Stimulated activated CD4-positive, alpha-beta T cell treated with anti-CD3 and anti-CD28 coated beads, TNF-alpha, amount 100 ng/mL, for 24 hours (primary cell): ENCODE results near the gene ARHGAP1.

Experiments used
- DNase-seq, 3 experiments: peaks; one replicate each; pipeline ENCODE4 v3.0.0-alpha.2; 2020; ENCODE audit warnings: low read depth in 3 of 3

The ARHGAP1 gene

DNA sequence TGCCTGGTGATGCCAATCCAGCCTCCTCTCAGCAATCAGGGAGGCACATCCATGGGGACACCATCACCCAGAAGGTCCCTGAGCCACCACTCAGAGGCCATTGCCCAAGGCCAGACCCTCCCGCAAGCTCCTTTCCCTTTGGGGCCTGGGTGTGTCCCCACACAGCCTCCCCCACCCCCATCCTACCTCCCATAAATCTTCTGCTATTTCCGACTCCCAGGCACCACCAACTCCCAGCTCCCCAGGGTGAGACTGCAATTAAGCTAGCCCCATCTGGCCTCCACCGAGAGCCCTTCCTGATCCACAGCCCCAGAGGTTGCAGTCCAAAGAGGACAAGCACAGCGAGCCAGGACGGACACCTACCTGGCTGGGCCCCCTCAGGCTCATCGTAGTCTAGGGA, 6.3 kb downstream of the ARHGAP1 start:
- DNase-seq, result no peak

DNA sequence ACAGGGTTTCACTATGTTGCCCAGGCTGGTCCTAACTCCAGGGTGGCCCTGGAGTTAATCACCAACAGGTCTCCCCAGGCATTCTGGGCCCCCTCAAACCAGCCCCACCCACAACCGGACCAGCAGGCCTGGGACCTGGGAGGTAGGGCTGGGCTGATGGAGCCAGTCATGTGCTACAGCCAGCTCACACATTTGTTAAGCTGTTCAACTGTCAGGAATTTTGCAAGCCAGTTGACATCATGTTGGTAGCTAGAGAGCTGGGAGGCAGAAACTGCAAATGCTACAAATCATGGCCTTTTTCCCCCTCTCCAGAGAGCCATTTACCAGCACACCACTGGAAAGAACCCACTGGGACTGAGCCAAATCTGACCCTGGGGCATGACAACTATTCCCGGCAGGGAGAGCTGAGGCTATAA, 6.8 kb downstream of the ARHGAP1 start:
- no peak for DNase-seq

DNA sequence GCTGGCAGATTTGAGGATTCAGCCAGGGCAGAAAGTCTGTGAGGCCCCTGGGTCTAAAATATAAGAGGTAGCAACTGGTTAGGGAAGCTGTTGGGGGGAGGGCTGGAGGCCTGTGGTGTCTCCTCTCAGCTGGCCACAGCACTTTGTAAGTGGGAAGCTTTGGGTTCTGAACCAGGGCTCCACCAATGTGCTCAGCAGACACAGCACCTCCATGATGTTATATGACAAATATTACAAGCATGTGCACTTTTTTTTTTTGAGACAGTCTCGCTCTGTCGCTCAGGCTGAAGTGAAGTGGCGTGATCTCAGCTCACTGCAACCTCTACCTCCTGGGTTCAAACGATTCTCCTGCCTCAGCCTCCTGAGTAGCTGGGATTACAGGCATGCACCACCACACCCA, 8.0 kb downstream of the ARHGAP1 start:
- DNase-seq, result no peak

DNA sequence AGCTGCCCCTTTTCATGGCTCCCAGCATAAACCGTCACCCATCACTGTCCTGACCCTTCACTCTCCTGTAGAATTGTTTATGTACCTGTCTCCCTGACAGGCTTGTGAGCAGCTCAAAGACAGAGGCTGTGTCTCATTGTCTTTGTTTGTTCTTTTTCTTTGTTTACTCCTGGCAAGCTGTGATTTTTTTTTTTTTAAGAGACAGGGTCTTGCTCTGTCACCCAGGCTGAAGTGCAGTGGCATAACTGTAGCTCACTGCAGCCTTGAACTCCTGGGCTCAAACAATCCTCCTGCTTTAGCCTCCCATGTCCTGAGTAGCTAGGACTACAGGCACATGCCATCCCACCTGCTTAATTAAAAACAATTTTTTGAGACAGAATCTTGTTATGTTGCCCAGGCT, 9.7 kb downstream of the ARHGAP1 start:
- no peak for DNase-seq

DNA sequence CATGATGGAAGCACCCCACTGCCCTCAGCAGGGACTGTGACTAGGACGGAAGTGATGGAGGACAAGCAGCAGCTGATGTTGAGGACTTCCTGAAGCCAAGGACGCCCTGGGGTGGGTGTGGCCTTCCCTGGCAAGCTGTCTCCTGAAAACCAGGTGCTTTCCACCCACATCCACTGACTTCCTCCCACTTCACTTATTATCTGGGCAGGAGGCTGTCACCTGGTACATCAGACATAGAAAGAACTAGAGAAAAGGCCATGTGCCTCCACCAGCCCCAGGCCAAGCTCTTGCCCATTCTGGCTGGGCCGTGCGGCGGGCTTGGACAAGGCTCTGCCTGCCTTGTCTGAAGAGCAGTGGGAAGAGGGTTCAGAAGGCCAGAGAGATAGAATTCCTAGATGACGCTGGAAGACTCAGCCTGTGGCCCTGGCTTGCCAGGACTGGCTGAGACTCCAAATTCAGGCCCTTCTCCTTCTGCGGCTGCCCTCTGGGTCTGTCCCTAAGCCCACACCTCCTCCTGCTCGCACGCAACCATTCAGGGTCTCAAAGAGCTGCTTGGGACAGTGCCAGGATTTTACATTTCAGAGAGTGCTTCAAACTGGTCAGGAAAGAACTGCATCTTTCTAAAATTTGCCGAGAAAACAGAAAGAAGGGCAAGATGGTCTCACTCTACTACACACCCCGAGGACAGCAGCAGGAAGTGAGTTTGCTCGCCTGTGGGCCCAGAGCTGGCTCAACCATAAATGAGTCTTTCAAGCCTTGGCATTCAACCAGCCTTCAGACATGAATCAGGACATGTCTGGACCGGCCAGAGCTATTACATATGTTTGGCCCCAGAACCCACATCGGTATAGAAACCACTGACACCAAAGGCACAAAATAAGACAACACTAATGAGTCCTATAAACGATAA, 13.3 kb downstream of the ARHGAP1 start:
- no peak for DNase-seq

DNA sequence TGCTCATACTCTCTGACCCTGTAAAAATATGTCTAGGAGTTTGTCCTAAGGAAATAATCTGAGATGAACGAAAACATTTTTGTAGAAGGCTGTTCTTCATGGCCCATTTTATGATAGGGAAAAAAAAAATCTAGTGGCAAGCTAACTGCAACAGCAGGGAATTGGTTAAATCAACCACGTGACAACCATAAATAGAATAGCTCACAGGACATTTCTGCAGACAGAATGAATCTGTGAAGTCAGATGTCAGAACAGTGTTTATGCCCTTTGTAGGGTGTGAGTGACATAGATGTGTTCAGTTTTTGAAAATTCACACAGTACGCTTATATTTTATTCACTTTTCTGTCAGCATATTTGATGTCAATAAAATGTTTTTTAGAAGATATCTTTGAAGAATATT, 16.1 kb downstream of the ARHGAP1 start:
- no peak for DNase-seq

DNA sequence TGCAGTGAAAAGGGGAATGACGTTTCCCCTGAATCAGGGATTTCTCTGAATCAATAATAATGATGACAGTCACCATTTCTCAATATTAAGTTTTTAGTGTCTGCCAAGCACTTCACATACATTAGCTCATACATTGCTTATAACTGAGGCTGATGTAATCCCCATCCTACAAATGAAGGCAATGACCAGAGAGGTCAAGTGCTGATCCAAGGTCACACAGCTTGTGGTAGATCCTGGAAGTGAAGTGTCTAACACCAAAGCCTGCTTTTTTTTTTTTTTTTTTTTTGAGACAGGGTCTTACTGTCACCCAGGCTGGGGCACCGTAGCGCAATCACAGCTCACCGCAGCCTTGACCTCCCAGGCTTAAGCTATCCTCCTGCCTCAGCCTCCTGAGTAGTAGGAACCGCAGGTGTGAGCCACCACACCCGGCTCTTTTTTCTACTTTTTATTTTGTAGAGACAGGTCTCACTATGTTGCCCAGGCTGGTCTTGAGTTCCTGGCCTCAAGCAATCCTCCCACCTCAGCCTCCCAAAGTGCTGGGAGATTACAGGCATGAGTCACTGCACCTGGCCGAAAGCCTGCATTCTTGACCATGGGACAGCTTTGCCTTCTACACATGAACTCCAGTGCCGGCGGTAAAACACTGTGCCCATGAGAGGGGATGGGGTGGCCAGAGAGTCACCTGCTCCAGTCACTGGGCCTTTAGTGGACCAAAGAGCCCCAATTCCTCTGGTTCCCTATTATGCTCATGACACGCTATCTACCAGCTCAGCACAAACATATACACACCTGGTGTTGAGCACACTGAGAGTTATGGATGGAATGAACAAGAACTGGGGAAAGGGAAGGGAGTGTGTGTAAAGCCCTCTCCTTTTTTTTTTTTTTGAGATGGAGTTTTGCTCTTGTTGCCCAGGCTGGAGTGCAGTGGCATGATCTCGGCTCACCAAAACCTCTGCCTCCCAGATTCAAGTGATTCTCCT, 17.4 kb downstream of the ARHGAP1 start:
- DNase-seq, result no peak

DNA sequence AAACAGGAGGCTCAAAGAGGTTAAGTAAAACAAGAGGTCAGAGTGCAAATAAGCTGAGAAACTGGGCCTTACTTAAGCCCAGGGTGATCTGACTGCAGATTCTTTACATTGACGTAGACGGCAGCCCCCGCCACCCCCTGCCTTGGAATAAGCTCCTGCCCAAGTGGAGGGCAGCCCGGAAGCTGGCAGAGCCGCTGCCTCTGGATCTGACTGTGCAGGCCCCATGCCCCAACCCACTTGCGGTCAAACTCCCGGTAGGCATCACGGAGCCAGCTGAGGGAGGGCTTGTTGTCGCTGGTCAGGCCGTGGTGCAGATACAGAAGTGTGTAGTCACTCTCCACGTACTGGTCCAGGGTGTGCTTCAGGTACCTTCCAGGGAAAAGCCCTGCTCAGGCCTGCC, 18.6 kb downstream of the ARHGAP1 start:
- no peak for DNase-seq

DNA sequence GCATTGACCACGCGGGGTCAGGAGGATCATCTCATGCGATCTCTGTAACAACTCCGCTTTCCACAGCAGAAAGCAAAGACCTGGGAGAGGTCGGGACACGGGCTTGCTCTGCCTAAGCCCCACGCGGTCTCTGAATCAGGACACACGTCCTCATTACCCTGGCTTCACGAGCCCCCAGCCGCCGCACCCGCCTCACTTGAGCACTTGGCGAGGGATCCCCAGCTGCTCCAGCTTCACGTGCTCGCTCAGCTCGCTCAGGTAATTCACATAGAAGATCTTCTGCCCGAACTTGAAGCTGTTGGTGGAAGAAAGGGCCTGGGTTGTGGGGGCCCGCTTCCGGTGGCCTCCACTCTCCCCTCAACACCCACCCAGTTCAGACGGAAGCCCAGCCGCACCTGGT, 19.6 kb downstream of the ARHGAP1 start:
- no peak for DNase-seq

DNA sequence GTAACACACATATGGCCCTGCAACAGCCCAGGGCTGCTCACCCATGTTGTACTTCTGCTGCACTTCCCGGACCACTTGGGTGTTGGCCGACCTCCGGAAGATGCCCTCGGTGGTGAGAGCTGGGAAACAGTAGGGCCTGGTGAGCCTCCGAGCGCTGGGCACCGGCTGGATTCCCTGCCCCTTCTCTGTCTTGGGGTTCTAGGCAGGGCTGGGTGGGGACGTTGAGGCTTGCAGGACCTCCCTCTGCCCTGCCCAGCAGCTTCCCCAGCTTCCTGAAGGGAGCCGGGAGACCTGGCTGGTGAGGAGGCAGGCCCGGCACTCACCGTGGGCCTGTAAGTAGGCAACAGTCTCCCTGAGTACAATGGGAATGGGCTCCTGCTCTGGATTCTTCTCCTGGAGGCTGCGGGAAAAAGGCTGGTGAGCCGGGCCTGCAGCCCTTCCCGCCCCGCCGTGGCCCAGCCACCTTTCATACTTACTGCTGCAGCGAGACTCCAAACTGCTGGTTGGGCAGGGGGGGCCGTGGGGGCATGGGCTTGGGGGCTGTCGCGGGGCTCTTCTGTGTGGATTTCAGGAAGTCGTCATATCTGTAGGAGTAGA, 20.2 kb downstream of the ARHGAP1 start:
- DNase-seq, result no peak

DNA sequence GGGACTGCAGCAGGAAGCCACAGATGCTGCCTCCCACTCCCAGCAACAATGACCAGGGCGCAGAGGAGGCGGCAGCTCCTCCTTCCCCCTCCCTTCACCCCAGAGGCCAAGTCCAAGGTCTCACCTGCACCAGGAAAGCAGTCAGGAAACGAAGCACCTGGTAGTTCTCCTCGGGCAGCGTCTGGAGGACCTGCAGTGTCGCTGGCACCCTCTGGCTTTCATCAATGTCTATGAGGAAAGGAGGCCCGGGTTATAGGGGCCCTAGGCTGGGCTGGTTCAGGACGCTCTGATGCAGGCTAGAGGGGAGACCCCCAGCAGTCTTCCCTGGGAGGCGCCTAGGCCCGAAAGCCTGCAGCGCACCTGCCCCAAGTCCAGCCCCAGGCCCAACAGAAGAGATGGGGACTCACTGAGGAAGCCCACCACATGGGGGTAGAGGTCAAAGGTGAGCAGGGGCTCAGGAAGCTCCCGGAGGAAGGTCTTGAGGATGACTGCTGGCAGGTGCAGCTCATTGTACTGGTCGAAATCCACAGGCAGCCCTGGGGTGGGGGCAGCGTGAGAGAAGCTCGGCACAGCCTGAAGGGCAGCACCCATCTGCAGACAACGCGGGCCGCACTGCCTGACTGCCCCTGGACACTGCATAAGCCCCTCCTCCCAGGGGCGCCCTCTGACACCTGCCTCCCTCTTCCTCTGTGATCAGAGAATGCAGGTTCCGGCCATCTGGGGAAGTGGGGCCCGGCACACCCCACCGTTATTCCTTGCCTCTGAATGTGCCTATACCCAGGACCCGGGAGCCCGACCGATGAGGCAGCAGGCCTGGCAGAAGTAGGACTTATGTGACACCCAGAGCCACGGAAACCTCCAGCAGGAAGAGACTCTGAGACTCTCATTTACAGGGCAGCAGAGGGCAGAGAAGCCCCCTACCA, 20.9 kb downstream of the ARHGAP1 start:
- no peak for DNase-seq

DNA sequence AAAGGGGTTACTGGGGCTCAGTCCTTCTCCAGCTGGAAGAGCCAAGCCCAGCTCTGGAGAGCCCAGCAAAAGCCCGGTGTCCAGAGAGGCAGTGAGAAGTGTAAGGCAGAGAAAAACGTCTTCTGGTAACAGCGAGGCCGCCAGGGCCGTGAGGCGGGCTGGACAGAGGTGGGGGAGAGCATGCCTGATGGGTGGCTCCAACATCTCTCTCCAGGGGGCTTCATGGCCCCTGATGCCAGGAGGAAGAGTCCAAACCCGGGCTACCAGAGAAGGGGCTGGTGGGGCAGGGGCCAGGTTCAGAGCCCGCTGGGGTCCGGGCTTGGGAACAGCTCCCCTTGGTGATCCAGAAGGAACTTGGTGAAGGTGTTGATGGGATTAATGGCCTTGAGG, 21.7 kb downstream of the ARHGAP1 start:
- DNase-seq, result no peak

DNA sequence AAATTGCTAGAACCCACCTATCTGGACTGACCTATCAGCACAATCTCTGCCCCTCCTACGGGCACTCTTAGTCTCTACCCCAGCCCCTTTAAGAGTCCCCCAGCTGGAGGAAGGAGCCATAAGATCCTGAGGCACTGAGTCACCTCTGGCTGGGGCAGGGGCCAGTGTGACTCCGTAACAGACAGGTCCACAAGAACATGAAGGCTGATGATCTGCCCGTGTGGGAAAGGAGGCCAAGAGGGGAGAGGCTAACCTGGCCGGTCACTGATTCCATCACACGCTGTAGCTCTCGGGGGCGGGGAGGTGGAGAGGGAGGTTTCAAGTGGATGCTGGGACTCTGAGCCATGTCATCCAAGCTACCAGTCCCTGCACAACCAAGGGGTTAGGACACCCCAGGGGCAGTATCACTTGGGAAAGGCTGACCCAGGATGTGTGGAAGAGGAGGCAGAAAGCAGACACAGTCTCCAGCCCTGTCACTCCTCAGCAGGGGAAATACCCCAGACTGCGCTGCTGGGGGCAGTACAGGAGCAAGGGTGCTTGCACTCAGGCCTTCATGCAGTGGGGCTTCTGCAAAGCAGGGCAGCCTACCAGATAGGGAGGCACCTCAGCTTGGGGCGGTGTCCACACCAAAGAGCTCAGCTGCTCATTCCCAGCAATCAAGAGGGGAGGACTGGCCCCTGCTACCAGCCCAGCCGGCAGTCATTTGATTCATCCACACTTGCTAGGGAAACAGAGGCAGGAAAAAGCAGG, 22.3 kb downstream of the ARHGAP1 start:
- no peak for DNase-seq

DNA sequence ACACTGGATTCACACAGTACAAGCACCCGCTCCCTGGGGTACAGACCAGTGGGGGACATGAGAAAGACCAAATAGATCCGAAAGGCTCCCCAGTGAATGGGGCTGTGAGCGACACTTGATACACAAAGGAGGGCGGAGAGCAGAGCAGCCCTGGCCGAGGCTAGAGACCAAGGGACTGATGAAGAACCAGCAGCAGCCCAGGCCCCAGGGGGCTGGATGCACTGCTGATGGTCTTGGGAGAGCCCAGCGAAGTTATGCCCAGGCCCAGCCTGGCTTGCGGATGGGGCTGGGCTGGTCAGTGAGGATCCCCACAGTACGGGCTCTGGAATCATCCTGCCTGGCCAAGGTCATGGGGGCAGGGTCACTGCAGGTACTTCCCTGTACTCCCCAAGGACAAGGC, 23.2 kb downstream of the ARHGAP1 start:
- no peak for DNase-seq

DNA sequence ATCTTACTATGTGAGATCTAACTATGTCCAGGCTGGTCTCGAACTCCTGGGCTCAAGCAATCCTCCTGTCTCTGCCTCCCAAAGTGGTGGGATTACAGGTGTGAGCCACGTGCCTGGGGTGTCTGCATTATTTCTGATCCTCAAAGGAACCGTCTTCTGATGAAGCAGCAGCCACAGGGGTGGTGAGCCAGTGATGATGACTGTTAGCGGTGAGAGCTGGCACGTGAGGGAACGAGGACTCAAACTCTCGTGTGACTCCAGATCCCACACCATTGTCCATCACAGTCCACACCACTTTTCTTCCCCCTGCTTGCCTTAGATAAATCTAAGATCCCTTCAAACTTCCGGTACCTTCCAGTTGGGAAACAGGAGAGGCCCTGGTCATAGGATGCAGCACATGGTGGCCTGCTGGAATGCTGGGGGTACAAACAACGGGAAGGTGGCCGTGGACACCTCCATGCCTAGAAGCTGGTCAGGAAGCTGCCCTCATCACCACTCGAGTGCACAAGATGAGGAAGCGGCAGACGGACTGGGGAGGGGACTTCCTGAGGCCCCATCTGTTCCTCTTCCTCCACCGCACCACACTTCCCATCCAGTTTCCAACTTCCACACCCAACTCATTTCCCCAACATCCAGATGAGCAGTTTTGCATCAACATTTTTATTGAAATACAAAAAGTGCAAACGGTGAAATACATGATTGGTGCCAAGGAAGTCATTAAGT, 23.8 kb downstream of the ARHGAP1 start:
- no peak for DNase-seq

DNA sequence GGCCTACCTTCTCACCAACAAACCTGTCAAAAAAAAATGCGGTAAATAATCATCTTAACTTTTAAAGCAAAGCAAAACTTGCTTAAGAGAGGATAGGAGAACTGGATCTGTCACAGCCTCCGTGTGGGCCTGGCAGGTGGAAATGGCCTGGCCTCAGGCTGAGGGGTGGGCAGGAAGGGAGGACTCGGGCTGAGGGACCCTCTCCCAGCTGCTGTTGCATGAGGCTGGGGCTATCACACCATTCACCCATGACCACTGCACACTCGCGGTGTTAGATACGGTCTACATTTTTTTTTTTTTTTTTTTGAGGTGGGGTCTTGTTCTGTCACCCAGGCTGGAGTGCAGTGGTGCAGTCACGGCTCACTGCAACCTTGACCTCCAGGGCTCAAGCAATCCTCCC, 24.5 kb downstream of the ARHGAP1 start:
- DNase-seq, result no peak

DNA sequence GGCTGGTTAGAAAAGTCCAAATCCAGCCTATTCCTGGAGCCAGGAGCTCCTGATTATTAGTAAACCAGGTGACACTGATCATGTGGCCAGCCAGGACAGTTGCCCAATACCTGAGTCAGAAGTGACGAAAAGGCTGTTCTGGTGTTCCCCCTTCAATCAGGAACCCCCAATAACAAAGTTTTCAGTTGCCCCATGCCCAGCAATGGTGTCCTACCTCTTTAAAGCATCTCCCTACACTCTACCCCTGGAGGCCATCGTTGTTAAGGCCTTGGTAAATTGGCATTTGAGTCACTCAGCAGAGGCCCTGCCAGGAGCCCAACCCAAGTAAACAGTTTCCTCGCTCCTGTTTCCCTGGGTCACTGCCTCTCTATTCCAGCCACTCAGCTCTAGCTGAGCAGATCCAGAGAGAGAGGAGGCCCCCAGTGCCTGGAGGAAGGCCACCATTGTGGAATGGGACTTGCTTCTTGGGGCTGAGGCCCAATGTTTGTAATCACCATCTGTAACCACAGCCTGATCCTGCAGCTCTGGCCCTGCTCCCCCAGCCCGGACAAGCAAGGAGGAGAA, 25.0 kb downstream of the ARHGAP1 start:
- no peak for DNase-seq

DNA sequence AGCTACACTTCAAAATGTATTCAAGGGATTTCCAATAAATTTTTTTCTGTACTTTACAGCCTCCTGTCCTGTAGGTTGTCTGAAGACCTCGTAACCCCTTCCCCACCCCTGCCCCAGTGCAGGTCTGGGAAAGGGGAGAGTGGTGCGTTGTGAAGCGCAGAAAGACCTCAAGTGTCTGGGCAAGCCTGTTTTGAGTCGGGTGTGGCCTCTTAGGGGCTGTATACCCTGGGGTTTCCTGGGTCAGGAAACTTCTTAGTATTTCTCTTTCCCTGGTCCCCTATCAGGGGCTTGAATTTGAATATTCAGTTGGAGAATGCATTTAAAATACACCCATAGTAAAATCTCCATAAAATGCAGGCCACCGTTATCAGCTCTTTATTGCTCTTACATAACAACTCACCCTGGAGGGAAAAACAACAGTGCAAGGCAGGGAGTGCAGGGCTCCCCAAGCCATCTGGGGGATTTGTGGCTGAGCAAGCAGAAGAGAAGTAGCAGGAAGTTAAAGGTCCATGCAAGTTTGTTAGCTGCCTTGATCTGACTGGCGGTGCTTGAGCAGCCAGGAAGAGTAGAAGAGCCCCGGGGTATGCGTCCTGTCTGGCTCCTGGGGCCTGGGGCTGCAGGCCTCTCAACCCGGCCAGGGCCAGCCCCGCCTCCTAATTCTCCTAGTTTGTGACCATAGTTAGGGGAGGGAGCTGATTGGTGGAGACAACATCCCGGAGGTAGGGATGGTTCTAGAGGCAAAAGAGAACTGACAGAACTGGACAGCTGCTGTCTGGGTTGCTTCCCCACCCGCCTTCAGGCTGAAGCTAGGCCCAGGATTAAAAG, 25.7 kb downstream of the ARHGAP1 start:
- DNase-seq, result no peak
